CD4-positive, alpha-beta T cell treated with Interferon gamma for 1 hour (primary cell): ENCODE results near the gene AFF2.

Experiments used
- DNase-seq: peaks from one replicate; pipeline ENCODE4 v3.0.0-alpha.2; 2020

The AFF2 gene

DNA sequence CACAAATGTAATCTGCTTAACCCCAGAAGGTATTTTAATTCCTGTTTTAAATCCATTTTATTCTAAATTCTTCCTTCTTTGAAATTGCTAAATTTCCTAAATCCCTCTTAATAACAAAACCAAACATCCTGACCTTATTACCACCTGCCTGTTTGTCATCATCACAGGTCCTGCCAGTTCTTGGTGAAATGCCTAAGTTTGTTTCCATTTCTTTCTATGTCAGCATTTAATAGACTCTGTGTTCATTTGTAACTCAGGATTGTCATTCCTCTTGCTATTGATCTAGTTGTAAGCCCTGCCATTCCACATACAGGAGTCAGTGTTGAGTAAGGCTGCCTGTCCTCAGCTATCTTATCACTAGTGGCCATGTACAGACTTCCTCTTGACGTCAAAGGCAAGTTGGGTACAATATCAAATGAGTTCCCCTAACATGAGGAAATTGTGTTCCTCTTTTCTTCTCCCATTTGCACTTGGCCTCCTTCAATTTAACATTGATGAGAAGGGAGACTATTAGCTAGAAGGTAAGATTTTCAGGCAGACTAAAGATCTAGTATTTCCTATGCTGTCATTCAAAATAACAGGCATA, 440.1 kb downstream of the AFF2 start:
- DNase-seq: no peak

DNA sequence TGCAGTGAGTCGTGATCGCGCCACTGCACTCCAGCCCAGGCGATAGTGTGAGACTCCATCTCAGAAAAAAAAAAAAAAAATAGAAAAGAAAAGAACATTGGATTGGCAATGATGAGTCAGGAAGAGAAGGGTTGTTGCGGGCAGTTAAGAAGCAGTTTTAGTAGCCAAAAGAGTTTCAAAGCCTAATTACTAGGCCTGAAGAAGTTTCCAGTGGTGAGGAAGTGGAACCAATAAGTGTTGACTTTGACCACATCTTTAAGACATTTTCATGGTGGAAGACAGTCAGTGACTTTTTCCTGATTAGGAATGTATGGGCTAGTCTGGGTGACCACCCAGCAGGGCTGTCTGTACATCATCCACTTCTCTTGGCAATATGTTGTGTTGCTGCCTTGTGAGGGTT, 442.3 kb downstream of the AFF2 start:
- no peak for DNase-seq

DNA sequence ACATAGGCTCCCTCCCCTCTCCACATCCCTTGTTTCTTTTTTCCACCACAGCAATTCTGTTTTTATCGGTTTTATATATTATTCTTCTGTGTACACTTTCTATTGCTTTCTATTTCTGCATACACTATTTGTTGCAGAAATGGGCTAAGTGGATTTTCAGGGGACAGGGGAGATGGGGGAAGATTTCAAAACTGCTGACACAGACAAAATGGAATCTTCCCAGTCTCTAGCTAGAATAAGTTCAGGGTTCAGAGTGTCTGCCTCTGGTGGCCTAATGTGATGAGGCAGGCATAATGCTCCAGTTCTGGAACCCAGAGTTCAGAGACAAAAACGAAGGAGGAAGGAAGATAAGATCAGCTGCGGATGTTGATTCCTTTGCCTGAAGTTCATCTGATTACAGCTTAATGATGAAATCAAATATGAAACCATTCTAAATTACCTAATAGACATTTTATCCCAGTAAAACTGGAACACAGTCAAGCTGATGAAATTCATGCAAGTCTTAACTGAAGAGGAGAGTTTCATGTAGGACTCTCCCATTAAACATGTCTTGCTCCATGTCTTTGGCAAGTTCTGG, 447.1 kb downstream of the AFF2 start:
- DNase-seq: no peak

DNA sequence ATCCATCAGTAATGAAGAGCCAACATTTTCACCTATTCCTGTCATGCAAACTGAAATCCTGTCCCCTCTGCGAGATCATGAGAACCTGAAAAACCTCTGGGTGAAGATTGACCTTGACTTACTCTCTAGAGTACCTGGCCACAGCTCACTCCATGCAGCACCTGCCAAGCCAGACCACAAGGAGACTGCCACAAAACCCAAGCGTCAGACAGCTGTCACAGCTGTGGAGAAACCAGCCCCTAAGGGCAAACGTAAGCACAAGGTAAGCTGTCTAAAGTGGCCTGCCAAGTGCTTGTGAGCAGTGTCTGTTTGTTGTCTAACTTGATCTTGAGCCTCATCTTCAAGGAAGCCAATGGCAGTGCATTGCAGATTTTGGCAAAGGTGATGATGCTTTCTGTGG, 455.9 kb downstream of the AFF2 start:
- DNase-seq: no peak

DNA sequence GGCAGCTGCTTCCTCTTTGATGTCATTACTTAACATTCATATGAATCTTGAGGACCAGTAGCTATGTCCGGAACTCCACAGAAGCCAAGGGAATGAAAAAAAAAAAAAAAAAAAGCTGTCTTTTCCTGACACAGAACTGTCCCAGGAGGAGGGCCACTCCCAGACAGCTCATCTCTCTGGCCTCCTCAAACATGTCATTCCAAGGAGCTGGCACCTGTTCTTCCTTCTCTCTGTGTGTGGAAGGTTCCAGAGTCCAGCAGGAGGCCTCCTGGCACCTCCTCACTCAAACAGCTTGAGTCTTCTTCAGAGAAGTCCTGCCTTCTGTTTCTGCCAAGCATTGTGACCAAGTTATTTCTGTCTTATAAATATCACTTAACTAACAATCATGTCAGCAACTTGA, 458.5 kb downstream of the AFF2 start:
- no peak for DNase-seq

DNA sequence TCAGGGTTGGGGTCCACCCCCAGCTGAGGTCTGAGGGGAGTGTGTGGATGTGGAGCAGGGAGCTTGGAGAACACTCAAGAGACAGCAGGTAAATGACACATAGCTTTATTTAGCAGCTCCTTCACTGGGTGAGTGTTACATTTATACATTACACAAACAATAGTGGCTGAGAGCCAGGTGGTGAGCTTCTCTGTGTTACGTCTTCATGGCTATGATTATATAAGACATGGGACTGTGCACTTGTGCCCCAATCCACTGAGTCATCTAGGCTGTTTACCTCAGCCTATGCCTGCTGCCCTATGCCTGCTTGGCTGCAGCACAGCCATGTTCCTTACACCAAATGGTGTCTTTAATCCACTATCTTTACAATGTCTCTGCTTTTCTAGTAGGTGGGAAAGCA, 459.6 kb downstream of the AFF2 start:
- no peak for DNase-seq

DNA sequence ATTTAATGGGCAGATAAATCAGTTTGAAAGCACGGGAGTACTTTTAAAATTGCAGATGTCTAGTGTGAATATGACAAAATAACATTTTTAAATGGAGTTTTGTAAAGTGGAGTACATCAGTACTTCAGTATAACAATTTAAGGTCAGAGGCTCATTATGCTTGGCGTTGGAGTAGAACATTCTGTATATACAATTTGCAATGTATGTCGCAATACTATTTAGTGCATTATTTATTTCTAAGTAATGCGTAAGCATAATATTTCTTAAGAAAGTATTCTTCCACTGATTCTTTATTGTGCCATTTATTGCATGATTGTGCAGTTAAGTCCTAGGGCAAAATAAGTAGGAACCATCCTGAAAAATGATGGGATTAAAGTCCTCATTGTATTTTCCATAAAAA, 461.6 kb downstream of the AFF2 start:
- DNase-seq: no peak

DNA sequence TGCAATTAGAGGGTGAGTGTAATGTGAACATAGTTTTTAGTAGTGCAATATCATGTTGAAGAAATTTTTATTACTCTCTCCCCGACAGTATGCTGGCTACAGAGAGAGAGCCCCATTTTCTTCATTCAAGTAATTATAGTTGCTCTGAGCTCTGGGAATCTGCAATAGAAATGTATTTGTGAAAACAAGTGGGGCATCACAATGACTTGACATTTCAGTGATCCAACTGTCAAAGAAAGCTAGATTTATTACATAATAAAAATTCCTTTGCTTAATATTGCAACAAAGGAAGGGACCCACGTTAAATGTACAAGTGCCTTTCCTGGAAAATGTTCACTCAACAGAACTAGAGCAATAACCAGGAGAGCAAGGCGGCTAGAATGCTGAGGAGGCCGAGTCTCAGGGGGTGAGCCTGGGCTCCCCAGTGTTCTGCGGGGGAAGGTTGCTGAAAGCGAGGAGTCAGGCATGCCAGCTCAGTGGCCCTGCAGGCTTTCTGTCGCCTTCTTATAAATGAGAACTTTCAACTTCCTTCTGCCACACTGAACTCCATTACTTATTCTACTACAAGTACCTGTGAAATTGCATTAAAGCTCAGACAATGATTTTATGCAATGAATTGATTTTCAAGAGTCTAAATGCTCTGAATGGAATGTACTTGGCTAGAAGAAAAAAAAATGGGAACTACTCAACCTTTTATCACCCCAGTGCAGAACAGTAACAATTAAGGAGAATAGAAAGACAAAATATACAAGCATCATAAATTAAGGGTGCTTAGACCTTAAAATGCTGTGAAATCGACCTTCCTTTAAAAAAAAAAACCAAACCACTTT, 476.4 kb downstream of the AFF2 start:
- no peak for DNase-seq

DNA sequence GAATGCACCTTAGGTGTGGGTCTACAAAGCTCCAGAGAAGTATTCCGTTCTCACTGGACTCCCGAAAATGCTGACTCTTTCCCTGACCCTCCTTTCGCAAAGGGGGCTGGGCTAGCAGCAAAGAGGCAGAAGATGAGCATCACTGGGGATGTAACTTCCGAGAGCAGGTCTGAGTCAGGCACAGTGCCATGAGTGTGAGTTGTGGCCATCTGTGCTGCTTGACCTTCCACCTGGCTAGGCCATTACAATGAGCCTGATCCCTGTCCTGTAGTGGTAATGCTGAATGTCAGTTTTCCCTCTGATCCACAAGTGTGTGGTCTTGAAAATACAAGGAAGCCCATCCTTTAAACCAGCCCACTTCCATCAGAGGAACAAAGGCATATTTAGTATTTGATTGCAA, 479.4 kb downstream of the AFF2 start:
- no peak for DNase-seq

DNA sequence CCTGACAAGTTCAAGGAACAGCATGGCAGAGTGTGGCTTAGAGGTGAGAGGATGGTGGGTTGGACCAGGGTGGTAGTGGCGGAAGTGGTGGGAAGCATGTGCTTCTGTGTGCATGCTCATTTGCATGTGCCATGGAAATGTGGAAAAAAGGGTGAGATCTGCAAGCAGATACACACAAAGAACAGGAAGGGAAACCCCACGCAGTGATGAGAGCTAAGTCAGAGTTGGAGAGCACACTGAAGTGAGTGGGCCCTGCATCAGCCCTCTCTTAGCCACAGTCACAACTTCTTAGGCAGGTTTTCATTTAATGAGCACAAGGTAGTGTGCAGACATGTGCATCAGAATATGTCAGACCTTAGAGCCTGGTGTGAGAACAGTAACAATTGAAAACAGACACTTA, 483.8 kb downstream of the AFF2 start:
- no peak for DNase-seq

DNA sequence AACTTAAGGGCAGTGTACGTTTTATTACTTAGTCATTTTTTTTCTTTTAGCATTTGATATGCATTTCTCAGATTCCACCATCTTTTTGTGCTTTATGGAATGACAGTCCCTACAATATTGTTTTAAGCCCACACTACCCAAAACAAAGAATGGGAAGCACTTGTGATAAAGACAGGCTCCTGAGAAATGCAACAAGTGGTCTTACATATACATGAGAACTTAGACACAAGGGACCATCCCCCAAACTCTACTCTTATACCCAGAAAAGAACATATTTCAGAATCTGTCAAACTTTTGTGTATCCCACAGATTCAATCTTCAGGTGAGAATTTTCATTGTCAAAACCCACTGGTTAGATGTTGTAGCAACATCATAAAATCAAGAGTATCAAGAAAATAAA, 491.1 kb downstream of the AFF2 start:
- no peak for DNase-seq

DNA sequence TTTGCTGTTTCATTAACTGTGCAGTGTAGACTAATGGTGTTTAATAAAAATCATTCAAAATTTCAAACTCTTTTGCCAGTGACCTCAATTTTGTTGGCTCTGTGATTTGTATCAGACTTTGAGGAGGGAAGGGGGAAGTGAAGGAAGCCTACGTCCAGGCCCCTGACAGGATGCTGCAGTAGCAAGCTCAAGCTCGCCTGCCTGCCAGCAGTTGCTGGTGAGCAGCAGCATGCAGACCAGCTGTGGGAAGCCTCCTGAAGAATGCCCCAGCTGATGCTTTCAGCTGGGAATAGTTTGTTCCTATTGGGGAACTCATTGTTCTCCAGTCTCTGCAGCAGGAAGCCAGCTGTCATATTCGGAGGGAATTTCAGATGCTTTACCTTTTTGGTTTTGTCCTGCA, 495.2 kb downstream of the AFF2 start:
- DNase-seq: no peak

DNA sequence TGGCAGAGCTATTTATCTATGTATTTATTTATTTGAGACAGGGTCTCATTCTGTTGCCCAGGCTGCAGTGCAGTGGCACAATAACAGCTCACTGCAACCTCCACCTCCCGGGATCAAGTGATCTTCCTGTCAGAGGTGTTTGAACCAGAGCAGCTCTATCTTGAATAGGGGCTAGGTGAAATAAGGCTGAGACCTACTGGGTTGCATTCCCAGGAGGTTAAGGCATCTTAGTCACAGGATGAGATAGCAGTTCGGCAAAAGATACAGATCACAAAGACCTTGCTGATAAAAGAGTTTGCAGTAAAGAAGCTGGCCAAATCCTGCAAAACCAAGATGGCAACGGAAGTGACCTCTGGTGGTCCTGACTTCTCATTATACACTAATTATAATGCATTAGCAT, 501.9 kb downstream of the AFF2 start:
- DNase-seq: no peak

DNA sequence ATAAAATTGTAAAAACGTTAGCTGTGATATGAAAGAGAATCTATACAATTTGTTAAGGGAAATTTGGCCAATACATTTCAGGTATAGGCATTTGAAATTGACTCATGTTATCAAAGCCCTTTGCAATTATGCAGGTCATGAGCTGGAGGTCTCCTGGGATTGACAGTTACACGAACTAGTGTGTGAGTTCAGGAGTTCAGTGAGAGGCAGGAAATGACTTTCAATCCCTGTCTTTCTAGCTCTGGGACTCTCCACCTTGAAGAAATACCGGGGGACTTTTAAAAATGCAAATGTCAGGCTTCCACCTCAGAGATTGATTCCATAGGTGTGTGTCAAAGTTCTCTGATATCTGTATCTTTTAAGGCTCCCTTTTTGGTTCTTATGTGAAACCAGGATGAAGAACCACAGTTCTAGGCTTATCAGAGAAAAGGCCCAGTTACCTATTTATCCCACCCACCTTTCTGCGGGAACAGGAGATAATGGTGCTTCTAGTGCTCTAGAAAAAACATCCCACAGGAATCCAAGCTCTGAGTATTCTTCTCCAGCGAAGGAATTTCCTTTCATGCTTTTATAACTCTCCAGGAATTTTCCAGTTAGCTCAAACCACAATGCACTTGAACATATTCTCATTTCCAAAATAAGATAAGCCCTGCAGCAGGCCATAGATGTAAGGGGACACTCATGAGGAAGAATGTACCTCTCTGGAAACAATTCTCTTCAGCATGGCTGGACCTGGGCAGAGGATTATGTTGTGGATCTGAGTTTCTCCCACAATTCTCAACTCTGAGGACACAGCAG, 503.6 kb downstream of the AFF2 start:
- DNase-seq: no peak

DNA sequence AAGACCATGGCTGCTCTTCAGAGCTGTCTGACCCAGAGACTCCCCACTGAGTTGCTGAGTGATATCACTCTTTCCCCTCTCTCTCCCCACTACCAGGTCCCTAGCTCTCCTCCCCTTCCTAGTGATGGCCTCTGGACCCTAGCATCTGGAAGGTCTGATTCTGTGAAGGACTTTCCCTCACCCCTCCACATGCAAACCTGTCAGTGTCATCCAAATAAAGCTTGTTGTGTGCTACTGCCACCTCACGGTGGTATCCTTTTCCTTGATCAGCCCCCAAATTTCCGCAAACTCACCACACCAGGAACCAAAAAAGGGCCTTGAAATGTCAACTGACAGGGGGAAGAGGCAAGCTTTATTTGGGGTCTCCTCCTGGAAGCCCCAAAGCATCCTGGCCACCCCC, 504.5 kb downstream of the AFF2 start:
- no peak for DNase-seq

DNA sequence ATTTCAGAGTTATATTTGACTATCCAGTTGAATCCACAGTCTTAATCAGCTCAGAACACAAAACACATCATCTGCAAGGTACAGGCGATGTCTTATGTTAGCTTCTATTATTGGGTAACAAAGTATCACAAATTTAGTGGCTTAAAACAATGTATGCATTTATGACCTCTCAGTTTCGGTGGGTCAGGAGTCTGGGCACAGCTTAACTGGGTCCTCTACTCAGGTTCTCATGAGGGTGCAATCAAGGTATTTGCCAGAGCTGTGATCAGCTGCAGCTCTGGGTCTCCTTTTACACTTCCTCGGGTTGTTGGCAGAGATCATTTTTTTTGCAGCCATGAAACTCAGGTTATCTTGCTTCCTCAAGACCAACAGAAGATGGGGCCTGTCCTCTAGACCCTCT, 505.8 kb downstream of the AFF2 start:
- no peak for DNase-seq

DNA sequence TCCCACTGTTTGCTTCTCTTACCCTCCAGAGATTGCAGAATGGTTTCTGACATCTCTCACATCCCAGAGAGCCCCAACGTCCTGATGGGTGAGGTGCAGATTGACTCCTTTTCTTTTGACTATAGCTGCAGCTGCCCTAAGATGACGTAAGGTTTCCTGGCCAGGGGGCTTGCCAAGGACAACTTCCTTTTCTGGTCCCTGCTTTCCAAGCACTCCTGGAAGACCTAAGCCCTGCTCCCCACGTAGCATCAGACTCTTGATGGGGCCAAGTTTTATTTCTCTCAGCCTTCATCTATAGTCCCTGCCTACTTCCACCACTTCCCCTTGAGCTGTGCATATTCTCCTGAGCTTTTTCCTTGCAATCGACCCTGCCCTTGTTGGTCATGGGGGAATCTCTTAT, 507.0 kb downstream of the AFF2 start:
- no peak for DNase-seq

DNA sequence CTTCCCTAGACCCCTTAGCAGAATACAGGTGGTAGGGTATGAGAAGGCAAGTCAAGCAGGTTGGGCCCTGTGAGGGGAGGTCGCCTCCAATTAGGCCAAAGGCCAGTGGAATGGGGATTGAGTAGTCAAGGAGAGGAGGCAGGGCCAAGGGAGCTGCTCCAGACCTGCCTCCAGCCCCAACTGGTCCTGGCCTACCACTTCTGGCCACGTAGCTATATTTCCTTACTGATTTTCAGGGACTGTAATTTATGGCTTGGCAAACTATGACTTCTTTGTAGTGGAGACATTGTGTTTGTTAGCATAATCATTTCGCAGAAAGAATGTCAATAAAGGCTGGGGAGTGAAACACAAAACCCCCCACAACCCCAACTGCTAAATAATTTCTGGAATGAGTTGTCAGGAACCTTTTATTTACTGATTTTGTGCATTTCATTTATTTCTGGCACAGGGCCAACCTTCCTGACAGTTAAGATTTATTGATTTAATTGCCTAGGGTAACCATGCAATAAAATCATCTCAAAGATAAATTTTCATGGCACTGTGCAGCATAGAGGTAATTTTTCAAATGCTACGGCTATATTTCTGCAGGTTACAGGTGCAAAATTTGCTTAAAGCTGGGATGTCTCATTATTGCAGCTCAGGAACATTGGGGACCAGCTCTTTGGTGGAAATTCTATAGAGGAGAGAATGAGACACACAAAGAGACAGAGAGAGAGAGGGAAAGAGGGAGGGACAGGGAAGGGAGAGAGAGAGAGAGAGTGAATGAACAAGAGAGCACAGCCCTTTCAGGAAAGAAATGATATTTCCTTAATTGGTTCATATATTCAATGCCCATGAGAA, 509.8 kb downstream of the AFF2 start:
- DNase-seq: no peak

DNA sequence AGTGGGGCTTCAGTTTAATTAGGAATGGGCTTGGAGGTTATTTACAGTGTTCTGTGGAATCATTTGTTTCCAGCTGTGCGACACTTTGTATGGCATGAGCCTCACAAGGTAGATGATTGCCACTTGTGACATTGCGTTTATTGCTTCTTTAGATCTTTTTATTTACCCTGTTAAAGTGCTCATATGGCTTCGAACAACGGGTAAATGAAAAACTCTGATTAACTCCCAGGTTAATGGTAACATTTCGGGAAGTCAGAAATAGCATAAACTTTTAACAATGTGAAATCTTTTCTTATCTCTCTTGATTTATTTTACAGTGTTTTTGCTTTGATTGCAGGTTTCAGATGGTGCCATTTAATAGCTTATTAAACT, 510.4 kb downstream of the AFF2 start:
- no peak for DNase-seq

DNA sequence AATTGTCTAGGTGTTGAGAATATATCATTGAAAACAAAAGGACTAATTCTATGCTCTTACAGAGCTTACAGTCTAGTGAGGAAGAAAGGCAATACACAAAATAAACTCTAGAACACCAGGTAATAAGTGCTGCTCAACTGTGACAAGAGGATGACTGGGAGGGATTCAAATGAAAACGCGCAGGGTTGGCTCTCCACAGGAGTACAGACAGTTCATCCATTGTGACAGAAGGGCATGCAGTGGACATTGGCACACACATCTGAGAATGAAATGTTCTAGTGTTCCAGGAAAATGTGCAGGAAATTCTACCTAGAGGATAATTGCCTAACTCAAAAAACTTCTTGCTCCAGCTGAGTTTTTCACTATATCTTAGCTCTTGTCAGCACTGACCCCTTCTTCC, 512.7 kb downstream of the AFF2 start:
- DNase-seq: no peak

DNA sequence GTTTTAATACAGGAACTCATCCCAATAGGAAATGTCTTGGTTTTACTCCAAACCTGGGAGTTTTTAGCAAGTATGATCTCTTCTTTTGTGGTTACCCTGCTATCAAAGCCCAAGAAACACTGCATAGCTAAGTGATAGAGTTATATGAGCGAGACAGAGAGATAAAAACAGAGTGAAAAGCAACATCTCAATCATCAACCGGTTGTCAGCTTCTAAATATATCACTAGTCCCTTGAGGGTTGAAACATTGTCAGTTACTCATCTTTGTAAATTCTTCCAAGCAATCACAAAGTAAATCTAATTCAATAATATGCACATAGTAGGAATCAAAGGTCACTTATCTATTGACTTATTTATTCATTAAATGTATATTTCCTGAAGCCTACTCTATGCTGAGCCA, 520.7 kb downstream of the AFF2 start:
- DNase-seq: no peak

DNA sequence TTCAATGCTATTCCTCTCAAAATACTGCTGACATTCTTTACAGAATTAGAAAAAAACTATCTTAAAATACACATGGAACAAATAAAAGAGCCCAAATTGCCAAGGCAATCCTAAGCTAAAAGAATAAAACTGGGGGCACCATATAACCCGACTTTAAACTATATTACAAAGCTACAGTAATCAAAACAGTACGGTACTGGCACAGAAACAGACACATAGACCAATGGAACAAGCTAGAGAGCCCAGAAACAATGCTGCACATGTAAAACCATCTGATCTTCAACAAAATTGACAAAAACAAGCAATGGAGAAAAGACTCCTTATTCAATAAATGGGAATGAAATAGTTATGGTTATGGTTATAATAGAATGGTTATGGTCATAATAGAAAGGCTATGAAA, 522.1 kb downstream of the AFF2 start:
- no peak for DNase-seq

DNA sequence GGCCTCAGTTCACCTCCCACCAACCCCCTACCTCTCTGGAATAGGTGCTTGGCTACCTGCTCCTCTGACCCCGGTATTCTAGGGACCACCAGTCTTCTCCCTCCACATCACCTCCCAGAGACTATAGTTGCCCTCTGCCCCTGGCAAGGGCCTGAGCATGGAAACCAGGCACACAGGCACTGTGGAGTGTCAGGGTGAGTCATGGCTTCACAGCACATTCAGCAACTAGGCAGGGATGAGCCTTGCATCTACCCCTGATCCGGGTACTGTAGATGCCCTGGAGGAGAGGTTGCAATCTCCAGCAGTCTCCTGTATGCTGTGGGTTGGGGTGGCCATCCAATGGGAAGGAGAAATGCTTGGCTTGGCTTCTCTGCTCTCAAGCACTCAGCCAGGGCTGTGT, 532.0 kb downstream of the AFF2 start:
- no peak for DNase-seq
